Muscle layer of duodenum (tissue), 2 donors: Measurements from ENCODE around the gene PDE9A.

Experiments used
- H3K27ac ChIP-seq: one replicate; pipeline ENCODE4 v1.7.0; 2013; ENCODE audit warnings: mild to moderate bottlenecking, low read length
- H3K27me3 ChIP-seq: one replicate; pipeline ENCODE4 v1.7.0; 2013; ENCODE audit warnings: low read depth, mild to moderate bottlenecking, control low read depth, low read length
- H3K36me3 ChIP-seq, 2 donors: one replicate each; pipeline ENCODE4 v1.7.0; 2013; ENCODE audit warnings: low read length in 2 of 2, control low read depth in 1 of 2, mild to moderate bottlenecking in 1 of 2; ENCODE audit not compliant: insufficient read depth in 2 of 2, control insufficient read depth in 1 of 2
- H3K4me1 ChIP-seq, 2 donors: one replicate each; pipeline ENCODE4 v1.7.0; 2013; ENCODE audit warnings: low read length in 2 of 2, mild to moderate bottlenecking in 2 of 2, control low read depth in 1 of 2, moderate library complexity in 1 of 2; ENCODE audit not compliant: insufficient read depth in 2 of 2, control insufficient read depth in 1 of 2
- H3K4me3 ChIP-seq, 2 donors: one replicate each; pipeline ENCODE4 v1.7.0; 2013; ENCODE audit warnings: low read length in 2 of 2, low read depth in 1 of 2, mild to moderate bottlenecking in 1 of 2
- H3K9me3 ChIP-seq, 2 donors: one replicate each; pipeline ENCODE4 v1.7.0; 2013; ENCODE audit warnings: low read length in 2 of 2, control low read depth in 1 of 2, mild to moderate bottlenecking in 1 of 2; ENCODE audit not compliant: control insufficient read depth in 1 of 2
- donor health status: healthy.

PDE9A gene

DNA sequence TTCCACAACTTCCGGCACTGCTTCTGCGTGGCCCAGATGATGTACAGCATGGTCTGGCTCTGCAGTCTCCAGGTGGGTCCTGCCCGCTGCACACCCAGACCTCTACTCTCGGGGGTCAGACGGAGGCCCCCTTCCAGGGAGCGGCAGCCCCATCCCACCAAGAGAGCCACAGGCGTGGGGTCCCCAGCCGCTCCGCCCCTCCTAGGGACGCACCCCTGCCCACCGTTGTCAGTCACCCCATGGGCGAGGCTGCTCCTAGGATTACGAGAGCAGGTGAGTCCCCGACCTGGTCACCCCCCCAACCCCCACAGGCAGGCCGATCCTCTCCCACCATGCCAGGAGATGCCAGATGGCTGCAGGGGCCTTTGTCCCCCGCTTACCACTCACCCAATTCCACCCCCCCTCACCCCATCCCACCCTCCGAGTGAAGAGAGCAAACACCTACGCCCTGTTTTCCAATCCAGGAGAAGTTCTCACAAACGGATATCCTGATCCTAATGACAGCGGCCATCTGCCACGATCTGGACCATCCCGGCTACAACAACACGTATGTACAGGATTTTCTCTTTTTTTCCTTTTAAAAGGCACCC lies 107.0 kb downstream of the PDE9A start:
- H3K27ac ChIP-seq: no peak overlapping the region
- H3K4me3 ChIP-seq: no peak overlapping the region
- peaks cover 2 to 70% of the 10 kb centered on the region in 2 donors for H3K36me3 ChIP-seq

DNA sequence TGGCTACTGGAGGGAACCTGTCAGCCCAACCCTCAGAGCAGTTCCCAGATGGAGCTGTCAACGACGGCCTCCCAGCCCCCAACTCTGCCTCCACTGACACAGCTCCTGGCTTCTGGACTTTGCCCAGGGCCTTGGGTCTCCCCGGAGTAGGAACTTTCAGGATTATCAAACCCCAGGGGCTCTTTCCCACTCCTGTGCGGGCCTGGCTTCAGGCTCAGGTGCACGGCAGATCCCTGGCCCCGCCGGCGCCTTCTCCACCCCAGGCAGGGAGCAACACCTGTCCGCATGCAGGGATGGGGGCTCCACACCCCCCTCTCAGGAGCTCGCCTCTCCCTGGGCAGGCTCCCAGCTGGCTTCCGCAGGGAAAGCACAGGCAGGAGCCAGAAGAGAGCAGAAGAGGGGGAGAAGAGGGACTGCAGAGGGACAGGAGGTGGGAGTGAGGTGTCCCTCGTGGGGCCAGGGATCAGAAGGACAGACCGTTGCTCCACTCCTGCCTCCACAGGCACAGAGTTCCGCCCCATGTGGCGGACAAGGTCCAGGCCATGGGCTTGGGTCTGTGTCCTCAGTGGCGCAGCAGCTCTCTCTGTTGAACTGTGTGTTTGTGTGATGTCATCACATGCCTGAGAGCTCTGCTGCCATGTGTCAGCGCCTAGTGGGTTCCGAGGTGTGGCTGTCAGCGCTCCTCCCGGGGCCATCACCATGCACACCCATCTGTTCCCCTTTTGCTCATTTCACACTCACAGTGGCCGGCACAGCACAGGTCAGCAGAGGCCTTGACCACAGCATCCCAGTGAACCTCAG lies 107.7 kb downstream of the PDE9A start:
- Histone ChIP-seq H3K4me1 (peaks cover 0 to 5% of the 10 kb centered on the region in 2 donors), H3K4me3 (no peak overlapping the region), H3K27ac (no peak overlapping the region), H3K27me3 (no peaks in the 10 kb centered on the region), H3K9me3 (no peaks in the 10 kb centered on the region), H3K36me3 (peaks cover 6 to 72% of the 10 kb centered on the region in 2 donors)

More for the DNA sequence above, 107.0 kb downstream of the PDE9A start:
- H3K9me3 ChIP-seq: no peaks in the 10 kb centered on the region
- H3K27me3 ChIP-seq: no peaks in the 10 kb centered on the region
- H3K4me1 ChIP-seq: peaks cover 0 to 5% of the 10 kb centered on the region in 2 donors

DNA sequence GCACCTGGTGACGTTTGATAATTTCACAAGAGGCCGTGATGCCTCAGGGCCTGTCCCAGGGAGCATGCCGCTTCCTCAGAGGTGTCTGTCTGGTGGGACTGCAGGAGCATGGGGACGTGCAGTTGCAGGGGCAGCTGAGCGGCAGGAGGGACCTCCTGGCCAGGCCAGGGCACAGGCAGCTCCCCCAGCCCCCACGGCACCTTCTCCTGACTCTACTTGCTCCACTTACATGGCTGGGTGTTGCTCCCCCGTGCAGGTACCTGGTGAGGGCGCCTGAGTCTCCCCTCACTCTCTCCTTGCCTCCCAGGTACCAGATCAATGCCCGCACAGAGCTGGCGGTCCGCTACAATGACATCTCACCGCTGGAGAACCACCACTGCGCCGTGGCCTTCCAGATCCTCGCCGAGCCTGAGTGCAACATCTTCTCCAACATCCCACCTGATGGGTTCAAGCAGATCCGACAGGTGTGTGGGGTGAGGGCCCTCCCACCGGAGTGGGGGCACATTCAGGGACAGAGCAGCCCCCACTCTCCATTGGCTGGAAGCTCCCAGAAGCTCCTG lies 108.4 kb downstream of the PDE9A start:
- no peaks in the 10 kb centered on the region for H3K27me3 ChIP-seq
- peaks cover 6 to 72% of the 10 kb centered on the region in 2 donors for H3K36me3 ChIP-seq
- no peak overlapping the region for H3K4me3 ChIP-seq
- H3K9me3 ChIP-seq: no peaks in the 10 kb centered on the region
- H3K27ac ChIP-seq: no peak overlapping the region
- peaks cover 0 to 5% of the 10 kb centered on the region in 2 donors for H3K4me1 ChIP-seq

DNA sequence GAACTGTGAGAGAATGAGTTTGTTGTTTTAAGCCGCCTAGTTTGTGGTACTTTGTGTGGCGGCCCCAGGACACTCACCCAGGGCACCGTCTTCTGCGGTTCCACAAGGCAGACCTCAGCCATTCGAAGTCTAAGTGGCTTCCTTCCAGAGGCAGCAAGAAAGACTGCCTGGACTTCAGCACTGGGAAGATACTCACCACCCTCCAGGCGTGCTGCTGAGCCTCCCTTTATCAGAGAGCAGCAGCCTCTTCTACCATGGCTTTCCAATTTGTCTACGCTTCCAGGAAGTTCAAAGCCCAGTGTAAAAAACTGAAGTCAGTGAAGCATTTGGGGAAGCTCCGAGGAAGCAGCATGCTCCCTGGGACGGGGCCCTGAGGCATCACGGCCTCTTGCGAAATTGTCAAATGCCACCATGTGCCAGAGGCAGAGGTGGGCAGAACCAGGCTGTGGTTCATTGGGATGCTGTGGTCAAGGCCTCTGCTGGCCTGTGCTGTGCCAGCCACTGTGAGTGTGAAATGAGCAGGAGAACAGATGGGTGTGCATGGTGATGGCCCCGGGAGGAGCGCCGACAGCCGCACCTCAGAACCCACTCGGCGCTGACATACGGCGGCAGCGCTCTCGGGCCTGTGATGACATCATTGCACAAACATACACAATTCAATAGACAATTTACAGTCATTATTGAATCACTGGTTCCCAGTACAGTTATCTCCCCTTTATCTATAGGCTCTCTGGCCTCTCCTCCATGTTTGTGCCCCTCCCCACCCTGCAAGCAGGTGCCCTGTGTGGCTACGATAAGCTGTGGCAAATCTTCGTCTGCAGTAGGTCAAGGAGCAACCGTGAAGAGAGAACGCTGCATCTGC lies 110.4 kb downstream of the PDE9A start:
- Histone ChIP-seq H3K9me3 (no peaks in the 10 kb centered on the region), H3K27ac (no peak overlapping the region), H3K27me3 (no peaks in the 10 kb centered on the region), H3K36me3 (peaks cover 10 to 81% of the 10 kb centered on the region in 2 donors), H3K4me3 (no peak overlapping the region), H3K4me1 (peaks cover 0 to 5% of the 10 kb centered on the region in 2 donors)

DNA sequence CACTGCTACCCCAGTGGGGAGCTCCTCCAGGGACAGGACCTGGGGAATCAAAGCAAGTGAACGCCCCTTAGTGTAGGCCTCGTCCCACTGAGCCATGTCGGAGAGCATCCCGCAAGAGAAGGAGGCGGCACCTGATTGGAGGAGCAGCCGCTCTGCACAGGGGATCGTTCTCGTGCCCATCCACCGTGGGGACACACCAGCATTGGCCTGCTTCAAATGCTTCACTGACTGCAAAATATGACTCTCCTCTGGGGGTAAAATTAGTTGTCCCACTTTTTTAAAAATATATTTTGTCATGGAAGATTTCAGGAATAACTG lies 111.0 kb downstream of the PDE9A start:
- no peak overlapping the region for H3K4me3 ChIP-seq
- no peak overlapping the region for H3K27ac ChIP-seq
- H3K4me1 ChIP-seq: peaks cover 0 to 5% of the 10 kb centered on the region in 2 donors
- H3K27me3 ChIP-seq: no peaks in the 10 kb centered on the region
- peaks cover 15 to 82% of the 10 kb centered on the region in 2 donors for H3K36me3 ChIP-seq
- H3K9me3 ChIP-seq: no peaks in the 10 kb centered on the region

DNA sequence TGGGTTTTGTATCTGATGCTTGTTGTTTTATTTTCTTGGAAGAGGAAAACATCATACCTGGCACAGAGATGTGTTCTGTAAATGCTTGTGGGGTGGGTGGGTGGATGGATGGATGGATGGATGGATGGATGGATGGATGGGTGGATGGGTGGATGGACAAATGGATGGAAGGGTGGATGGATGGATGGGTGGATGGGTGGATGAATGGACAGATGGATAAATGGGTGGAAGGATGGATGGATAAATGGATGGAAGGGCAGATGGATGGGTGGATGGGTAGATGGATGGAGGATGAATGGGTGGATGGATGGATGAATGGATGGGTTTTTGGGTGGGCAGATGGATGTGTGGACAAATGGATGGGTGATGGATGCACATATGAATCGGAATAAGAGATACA lies 111.5 kb downstream of the PDE9A start:
- Histone ChIP-seq H3K4me3 (no peak overlapping the region), H3K27me3 (no peaks in the 10 kb centered on the region), H3K36me3 (peaks cover 20 to 87% of the 10 kb centered on the region in 2 donors), H3K4me1 (peaks cover 0 to 5% of the 10 kb centered on the region in 2 donors), H3K9me3 (no peaks in the 10 kb centered on the region), H3K27ac (no peak overlapping the region)

DNA sequence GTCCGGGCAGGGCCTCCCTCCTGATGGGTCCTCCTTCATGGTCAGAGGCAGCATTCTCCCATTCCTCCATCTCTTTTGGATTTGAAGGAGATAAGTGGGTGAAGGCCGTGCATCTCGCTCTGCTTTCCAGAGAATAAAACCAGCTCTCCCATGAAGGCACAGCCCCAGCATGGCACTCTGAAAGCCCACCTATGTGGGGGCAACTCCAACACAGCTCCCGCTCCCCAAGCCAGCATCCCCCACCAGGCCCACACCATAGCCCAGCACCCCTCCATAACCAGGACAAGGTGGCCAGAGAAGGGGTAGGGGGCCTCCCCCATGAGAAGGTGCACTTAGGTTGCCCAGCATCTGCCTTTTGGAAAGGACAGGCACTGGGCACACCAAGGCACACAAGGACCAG lies 112.2 kb downstream of the PDE9A start:
- Histone ChIP-seq H3K9me3 (no peaks in the 10 kb centered on the region), H3K27ac (no peak overlapping the region), H3K4me1 (peaks cover 0 to 5% of the 10 kb centered on the region in 2 donors), H3K27me3 (no peaks in the 10 kb centered on the region), H3K4me3 (no peak overlapping the region), H3K36me3 (peaks cover 21 to 90% of the 10 kb centered on the region in 2 donors)

DNA sequence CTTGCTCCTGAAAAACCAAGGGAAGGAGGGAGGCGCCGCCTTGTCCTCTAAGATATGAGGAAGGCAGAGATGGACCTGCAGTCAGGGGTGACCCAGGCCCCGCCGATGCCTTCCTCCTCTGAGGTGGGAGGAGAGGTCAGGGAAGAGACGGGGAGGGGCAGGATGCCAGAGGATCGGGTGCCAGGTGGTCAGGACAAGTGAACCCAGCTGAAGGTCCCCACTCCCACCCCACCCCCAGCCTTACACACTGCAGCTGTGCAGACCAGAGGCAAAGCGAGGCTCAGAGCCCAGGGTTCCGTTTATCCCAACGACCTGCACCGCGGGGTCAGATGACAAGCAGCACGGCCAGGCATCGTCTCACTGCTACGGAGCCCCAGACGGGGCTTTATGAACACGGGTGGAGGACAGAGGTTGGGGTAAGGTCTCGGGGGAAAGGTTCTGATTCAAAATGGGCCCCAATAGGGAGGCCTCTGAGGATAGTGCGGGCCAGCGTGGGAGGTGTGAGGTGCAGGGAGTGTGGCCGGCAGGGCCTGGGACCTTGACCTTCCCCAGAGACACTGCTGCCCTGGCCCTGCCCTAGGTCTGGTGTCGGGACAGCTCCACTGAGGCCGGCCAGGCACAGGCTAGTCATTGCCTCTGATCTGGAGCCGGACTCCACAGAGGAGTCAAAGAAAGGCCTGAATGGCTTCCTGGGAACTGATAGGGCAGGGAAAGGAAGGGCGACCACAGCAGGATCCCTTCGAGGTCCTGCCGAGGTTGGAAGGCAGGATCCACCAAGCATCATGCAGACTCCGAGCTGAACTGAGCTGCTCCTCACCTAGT lies 113.5 kb downstream of the PDE9A start:
- no peak overlapping the region for H3K4me3 ChIP-seq

DNA sequence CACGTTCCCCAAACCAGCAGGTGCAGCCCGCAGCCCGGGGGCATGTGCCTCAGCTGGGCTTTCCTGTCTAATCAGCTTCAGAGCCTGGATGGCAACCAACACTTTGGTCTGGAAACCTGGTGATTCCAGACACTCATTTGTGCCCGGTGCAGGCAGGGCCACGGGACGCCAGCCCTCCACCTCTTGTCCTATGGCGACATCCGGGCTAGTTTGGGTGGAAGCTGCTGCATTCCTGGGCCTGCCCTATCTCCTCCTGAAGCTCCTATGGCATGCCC lies 114.1 kb downstream of the PDE9A start:
- peaks cover 24 to 97% of the 10 kb centered on the region in 2 donors for H3K36me3 ChIP-seq
- no peaks in the 10 kb centered on the region for H3K9me3 ChIP-seq
- H3K27me3 ChIP-seq: no peaks in the 10 kb centered on the region
- no peak overlapping the region for H3K27ac ChIP-seq
- H3K4me3 ChIP-seq: no peak overlapping the region
- no peaks in the 10 kb centered on the region for H3K4me1 ChIP-seq

More for the DNA sequence above, 113.5 kb downstream of the PDE9A start:
- Histone ChIP-seq H3K27ac (no peak overlapping the region), H3K27me3 (no peaks in the 10 kb centered on the region), H3K9me3 (no peaks in the 10 kb centered on the region), H3K4me1 (no peaks in the 10 kb centered on the region), H3K36me3 (peaks cover 21 to 97% of the 10 kb centered on the region in 2 donors)

DNA sequence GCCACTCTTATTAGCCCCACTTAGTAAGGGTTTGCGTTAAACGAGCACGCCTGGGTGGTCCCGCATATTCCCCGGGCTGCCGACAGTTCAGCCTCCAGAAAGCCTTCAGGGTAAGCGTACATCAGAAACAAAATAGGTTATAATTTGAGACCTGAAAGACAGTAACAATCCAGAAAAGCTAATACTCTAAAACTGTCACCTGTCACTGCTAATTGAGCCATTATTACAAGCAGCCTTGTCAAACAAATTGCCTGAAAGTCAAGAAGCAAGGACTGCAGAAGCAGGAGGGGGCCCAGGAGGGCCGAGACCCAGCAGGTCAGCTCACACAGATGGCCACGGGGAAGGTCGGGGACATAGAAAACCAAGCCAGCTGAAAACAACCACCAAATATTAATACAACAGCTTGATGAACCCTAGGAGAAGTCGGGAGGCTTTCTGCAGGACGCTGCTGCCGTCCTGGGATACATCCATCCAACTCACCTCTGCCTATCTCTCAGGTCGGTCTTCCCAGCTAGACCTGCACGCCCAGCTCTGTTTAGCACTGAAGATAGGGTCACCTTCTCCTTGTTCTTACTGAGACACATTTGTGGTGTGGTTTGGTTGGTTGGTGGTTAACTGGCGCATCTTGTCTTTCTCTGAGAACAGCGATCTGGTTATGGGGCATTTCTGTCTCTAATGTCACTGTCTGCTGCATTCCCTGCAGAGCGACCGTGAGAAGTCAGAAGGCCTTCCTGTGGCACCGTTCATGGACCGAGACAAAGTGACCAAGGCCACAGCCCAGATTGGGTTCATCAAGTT lies 115.1 kb downstream of the PDE9A start:
- no peaks in the 10 kb centered on the region for H3K4me1 ChIP-seq

More for the DNA sequence above, 115.1 kb downstream of the PDE9A start:
- no peaks in the 10 kb centered on the region for H3K9me3 ChIP-seq
- H3K27me3 ChIP-seq: no peaks in the 10 kb centered on the region
- peaks cover 24 to 95% of the 10 kb centered on the region in 2 donors for H3K36me3 ChIP-seq
- no peak overlapping the region for H3K27ac ChIP-seq
- H3K4me3 ChIP-seq: no peak overlapping the region
